Gastrocnemius medialis (tissue), 4 donors: ENCODE measurements around the gene SWAP70.

Experiments used
- CTCF ChIP-seq, 5 experiments: fragments of 450-650 bp in 3 of 5; fragments of 200-600 bp in 2 of 5; sonication (generic) in 2 of 5; IDR thresholded peaks in 4 of 5; conservative IDR thresholded peaks in 1 of 5; 1 replicate in 4 of 5; 2 replicates in 1 of 5; pipeline ENCODE4 v1.5.1; 2016 to 2019; ENCODE audit warnings: antibody characterized with exemption in 5 of 5, mild to moderate bottlenecking in 3 of 5, moderate library complexity in 3 of 5
- POLR2A ChIP-seq, 2 donors: fragments of 450-650 bp; IDR thresholded peaks; one replicate each; pipeline ENCODE4 v1.6.1; 2017; ENCODE audit warnings: antibody characterized with exemption in 2 of 2, mild to moderate bottlenecking in 2 of 2, moderate library complexity in 2 of 2

DNA sequence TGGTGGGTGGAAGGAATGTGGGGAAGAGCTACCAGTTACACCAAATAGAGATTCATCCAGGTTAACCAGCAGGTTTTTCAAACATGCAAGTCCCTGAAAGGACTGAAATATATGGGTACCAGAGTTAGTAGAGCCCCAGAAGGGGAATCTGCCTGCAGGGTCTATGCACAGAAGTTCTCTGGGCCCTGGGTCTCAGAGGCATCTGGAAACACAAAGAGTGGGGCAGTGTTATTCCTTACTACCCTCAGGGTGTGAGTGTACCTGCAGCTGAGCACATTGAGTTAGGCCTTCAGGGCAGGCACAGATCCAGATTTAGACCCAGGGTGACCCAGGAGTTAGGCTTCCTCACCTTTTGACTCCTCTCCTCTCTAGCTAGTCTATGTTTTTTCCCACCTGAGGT, 43.9 kb upstream of the SWAP70 start:
- TF ChIP-seq CTCF (IDR thresholded peaks at IDR 0.05 in 4 of 5, conservative IDR thresholded peaks at IDR 0.05 in 1 of 5) (no peak), POLR2A (IDR thresholded peaks at IDR 0.05) (no peak)
